Mammary epithelial cell (primary cell): Measurements from ENCODE around the gene SGMS2.

Experiments
- EZH2 ChIP-seq: IDR thresholded peaks from 2 replicates; pipeline ENCODE4 v1.6.1; 2012; ENCODE audit warnings: low read length, inconsistent platforms, borderline replicate concordance
- TF ChIP-seq, protein P1 (sequence below), 2 donors: IDR thresholded peaks in 1 of 2; conservative IDR thresholded peaks in 1 of 2; 2 replicates each; pipeline ENCODE4 v1.5.1; 2011 to 2012; ENCODE audit warnings: inconsistent platforms in 2 of 2, low read length in 2 of 2, mild to moderate bottlenecking in 2 of 2, control low read depth in 1 of 2, low read depth in 1 of 2; ENCODE audit not compliant: insufficient read depth in 1 of 2; ENCODE audit errors: extremely low read depth in 1 of 2

DNA sequence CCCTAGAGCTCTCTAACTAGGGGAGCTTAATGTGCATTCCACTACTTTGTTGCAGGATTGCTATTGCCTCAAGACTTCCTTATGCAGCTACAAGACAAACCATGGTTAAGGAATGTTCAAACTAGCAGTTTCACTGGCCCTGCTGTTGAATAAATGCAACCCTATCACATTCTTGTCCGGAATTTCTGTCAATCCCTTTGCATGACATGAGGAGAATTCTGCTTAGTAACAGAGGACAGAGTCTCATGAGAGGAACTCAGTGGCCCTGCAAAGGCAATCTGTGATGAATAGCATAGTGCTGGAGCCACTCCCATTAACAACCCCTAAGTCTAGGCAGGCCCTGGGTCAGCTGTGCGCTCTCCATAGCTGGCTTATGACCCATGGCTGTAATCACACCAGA is 30.7 kb upstream of the SGMS2 start:
- TF ChIP-seq, protein P1, sequence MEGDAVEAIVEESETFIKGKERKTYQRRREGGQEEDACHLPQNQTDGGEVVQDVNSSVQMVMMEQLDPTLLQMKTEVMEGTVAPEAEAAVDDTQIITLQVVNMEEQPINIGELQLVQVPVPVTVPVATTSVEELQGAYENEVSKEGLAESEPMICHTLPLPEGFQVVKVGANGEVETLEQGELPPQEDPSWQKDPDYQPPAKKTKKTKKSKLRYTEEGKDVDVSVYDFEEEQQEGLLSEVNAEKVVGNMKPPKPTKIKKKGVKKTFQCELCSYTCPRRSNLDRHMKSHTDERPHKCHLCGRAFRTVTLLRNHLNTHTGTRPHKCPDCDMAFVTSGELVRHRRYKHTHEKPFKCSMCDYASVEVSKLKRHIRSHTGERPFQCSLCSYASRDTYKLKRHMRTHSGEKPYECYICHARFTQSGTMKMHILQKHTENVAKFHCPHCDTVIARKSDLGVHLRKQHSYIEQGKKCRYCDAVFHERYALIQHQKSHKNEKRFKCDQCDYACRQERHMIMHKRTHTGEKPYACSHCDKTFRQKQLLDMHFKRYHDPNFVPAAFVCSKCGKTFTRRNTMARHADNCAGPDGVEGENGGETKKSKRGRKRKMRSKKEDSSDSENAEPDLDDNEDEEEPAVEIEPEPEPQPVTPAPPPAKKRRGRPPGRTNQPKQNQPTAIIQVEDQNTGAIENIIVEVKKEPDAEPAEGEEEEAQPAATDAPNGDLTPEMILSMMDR (conservative IDR thresholded peaks at IDR 0.05 in 1 of 2, IDR thresholded peaks at IDR 0.05 in 1 of 2; ENCODE audit: extremely low read depth in 1 of 2, insufficient read depth in 1 of 2, low read depth in 1 of 2, low read length in 2 of 2) = no peak
- no peak for TF ChIP-seq EZH2
